OCI-LY7 (cell line): ENCODE measurements around the gene EVI5. TPM values are rescaled to one million over a fixed set of nuclear protein-coding genes. Genes with fewer than 3 reads are reported as not detected.

Source experiments
- BruUV-seq: library from RNA; stranded (reverse); fragments of 400-500 nt; replicated peaks from 2 replicates; lab custom pipeline; 2021; lab: Mats Ljungman, UMichigan
- CTCF ChIA-PET: fragments of 300-600 bp; sonication (Branson Sonifier 250); formaldehyde crosslinking; loops from one replicate; lab custom pipeline; 2022; ENCODE audit warnings: antibody characterized with exemption; ENCODE audit not compliant: unreplicated experiment; lab: Charles Lee
- POLR2A ChIA-PET: fragments of 300-600 bp; sonication (Branson Sonifier 250); formaldehyde crosslinking; loops from one replicate; lab custom pipeline; 2022; ENCODE audit warnings: antibody characterized with exemption; lab: Charles Lee
- DNase-seq: peaks from one replicate; pipeline ENCODE4 v3.0.0-alpha.2; 2015; ENCODE audit warnings: low spot score
- H2AFZ ChIP-seq: fragments of 200-600 bp; sonication (generic), shearing (Covaris generic); 2 replicates; pipeline ENCODE4 v1.6.1; 2014; ENCODE audit warnings: mild to moderate bottlenecking, antibody characterized with exemption, low read length, moderate library complexity
- H3K27ac ChIP-seq: fragments of 200-600 bp; sonication (generic); 2 replicates; pipeline ENCODE4 v1.5.1; 2014; ENCODE audit warnings: mixed run types, low read depth, mild to moderate bottlenecking, moderate library complexity, low read length, inconsistent platforms; ENCODE audit not compliant: poor library complexity, severe bottlenecking
- H3K36me3 ChIP-seq: fragments of 200-600 bp; sonication (generic); 2 replicates; pipeline ENCODE4 v1.6.1; 2014; ENCODE audit warnings: mild to moderate bottlenecking, antibody characterized with exemption, low read length, moderate library complexity, mixed read lengths; ENCODE audit not compliant: insufficient read depth
- H3K4me1 ChIP-seq: fragments of 200-600 bp; sonication (generic); 2 replicates; pipeline ENCODE4 v1.5.1; 2014; ENCODE audit warnings: mild to moderate bottlenecking, low read length; ENCODE audit not compliant: insufficient read depth, poor library complexity, severe bottlenecking
- H3K4me2 ChIP-seq: fragments of 200-600 bp; sonication (generic); 2 replicates; pipeline ENCODE4 v1.6.1; 2014; ENCODE audit warnings: mild to moderate bottlenecking, low read length
- H3K4me3 ChIP-seq: fragments of 200-600 bp; sonication (generic); 2 replicates; pipeline ENCODE4 v1.5.1; 2014; ENCODE audit warnings: mild to moderate bottlenecking, low read depth, low read length; ENCODE audit not compliant: poor library complexity, severe bottlenecking
- H3K79me2 ChIP-seq: fragments of 200-600 bp; sonication (generic); 2 replicates; pipeline ENCODE4 v1.6.1; 2016; ENCODE audit warnings: low read depth, mild to moderate bottlenecking, low read length, moderate library complexity, mixed read lengths; ENCODE audit not compliant: insufficient read depth
- H3K9me2 ChIP-seq: fragments of 200-600 bp; sonication (generic); 2 replicates; pipeline ENCODE4 v1.6.1; 2016; ENCODE audit warnings: mild to moderate bottlenecking, low read length, mixed read lengths; ENCODE audit not compliant: insufficient read depth
- H3K9me3 ChIP-seq: fragments of 200-600 bp; sonication (generic); 2 replicates; pipeline ENCODE4 v1.6.1; 2014; ENCODE audit warnings: mild to moderate bottlenecking, mixed run types, low read length, mixed read lengths
- H4K20me1 ChIP-seq: fragments of 200-600 bp; sonication (generic); 2 replicates; pipeline ENCODE4 v1.6.1; 2014; ENCODE audit warnings: mild to moderate bottlenecking, antibody characterized with exemption, low read length, moderate library complexity, mixed read lengths; ENCODE audit not compliant: insufficient read depth
- CTCF ChIP-seq: fragments of 200-600 bp; sonication (generic); conservative IDR thresholded peaks from 2 replicates; pipeline ENCODE4 v1.5.1; 2014; ENCODE audit warnings: mild to moderate bottlenecking, antibody characterized with exemption, low read length, moderate library complexity, mixed read lengths
- EZH2phosphoT487 ChIP-seq: fragments of 200-600 bp; sonication (generic); IDR thresholded peaks from 2 replicates; pipeline ENCODE4 v1.6.1; 2018; ENCODE audit warnings: low read depth, borderline replicate concordance, mild to moderate bottlenecking, mixed run types, antibody characterized with exemption, low read length, moderate library complexity, mixed read lengths
- intact Hi-C: fragments of 100-400 bp; cut with micrococcal nuclease; formaldehyde crosslinking; loops from one replicate; pipeline ENCODE4 v1.10.0; 2022; ENCODE audit not compliant: unreplicated experiment
- total RNA-seq, 2 experiments: library from RNA; depleted of rRNA in 1 of 2; stranded (reverse); fragments of >200 nt in 1 of 2; shearing (Covaris generic) in 1 of 2; gene quantifications; 2 replicates each; pipeline ENCODE4 v1.2.3, GENCODE V29; 2014 to 2022

The EVI5 gene
- total RNA-seq, 2 experiments from 2014 or later: 15.1 to 27.8 TPM

DNA sequence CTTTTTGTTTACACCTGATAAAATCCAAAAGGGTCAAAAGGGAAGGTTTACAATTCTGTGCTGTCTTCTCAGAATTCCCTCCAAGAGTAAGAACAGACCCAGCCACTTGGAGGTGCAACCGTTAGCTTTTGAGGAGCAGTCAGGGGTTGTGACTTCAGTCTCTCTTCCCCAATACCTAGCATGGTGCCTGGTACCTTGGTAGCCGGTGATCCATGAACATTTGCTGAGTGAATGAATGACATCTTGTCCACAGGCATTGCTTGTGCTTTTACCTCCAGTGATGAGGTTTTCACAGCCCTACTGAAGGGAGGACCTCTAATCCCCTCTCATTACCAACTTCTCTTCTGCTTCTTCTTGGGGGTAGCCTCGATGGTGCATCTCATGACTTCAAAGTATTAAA lies 309.9 kb downstream of the EVI5 start:
- no peaks in the 10 kb centered on the region for H4K20me1 ChIP-seq
- H3K9me2 ChIP-seq: no peaks in the 10 kb centered on the region
- no peak overlapping the region for H2AFZ ChIP-seq
- intact Hi-C loops: no loop called here
- H3K4me3 ChIP-seq: no peak overlapping the region
- peaks cover 13% of the 10 kb centered on the region for H3K4me1 ChIP-seq
- no peak overlapping the region for H3K27ac ChIP-seq
- H3K79me2 ChIP-seq: no peaks in the 10 kb centered on the region
- no peak for DNase-seq
- no peak for TF ChIP-seq EZH2phosphoT487
- TF ChIP-seq CTCF: no peak
- H3K9me3 ChIP-seq: no peaks in the 10 kb centered on the region
- ChIA-PET CTCF (no interaction called here), POLR2A (interaction anchor here (0.5 kb wide), 1 partner anchor 49 kb away, joined by 4 read pairs; no protein-coding TSS in a partner anchor)
- H3K4me2 ChIP-seq: no peak overlapping the region
- no TSS peak for BruUV-seq
- H3K36me3 ChIP-seq: no peaks in the 10 kb centered on the region

DNA sequence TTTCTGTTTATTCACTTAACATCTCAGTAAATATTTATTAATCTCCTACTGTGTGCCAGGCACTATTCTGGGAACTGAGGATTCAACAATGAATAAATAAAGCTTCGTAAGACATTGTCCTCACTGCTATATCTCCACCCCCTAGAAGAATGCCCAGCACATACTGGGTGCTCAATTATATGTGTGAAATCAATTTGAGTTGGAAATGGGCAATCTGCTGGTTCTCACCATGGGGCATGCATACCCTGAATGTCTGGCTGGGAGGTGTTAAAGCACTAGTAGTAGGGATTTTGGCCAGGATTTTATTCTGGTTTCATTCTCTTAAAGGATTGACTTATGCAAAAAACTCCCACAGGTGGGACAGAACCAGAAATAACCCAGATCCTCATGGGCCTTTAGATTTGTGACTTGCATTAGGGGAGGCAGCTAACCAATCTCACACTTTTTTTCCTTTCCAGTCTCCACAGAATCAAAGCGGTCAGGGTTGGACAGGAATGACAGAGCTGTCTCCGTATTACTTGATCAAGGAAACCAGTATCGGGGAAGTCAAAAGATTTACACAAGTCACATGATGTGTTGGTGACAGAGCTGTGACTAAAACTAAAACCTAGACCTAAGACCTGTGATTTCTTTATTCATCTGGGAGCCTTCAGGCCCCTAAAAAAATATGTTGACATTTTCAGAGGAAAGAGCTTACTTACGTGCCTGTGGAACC lies 311.0 kb downstream of the EVI5 start:
- Histone ChIP-seq H3K4me3 (no peak overlapping the region), H3K9me2 (no peaks in the 10 kb centered on the region), H2AFZ (no peak overlapping the region), H3K9me3 (no peaks in the 10 kb centered on the region), H3K36me3 (no peaks in the 10 kb centered on the region), H4K20me1 (no peaks in the 10 kb centered on the region), H3K4me1 (peaks cover 13% of the 10 kb centered on the region), H3K79me2 (no peaks in the 10 kb centered on the region), H3K4me2 (no peak overlapping the region), H3K27ac (no peak overlapping the region)
- ChIA-PET POLR2A (interaction anchor here (0.7 to 1.2 kb wide), 2 partner anchors 15 to 48 kb away, joined by 3 read pairs; no protein-coding TSS in a partner anchor), CTCF (no interaction called here)
- DNase-seq: no peak
- TF ChIP-seq EZH2phosphoT487: no peak
- TF ChIP-seq CTCF: no peak
- no TSS peak for BruUV-seq
- intact Hi-C loops: no loop called here

GRCh38 chr1:92470216-92470615 lies 314.7 kb downstream of the EVI5 start:
- H3K27ac ChIP-seq: no peak overlapping the region
- no peaks in the 10 kb centered on the region for H3K36me3 ChIP-seq
- no TSS peak for BruUV-seq
- no peak overlapping the region for H3K4me3 ChIP-seq
- no peak overlapping the region for H2AFZ ChIP-seq
- CTCF ChIA-PET: no interaction called here
- no peaks in the 10 kb centered on the region for H4K20me1 ChIP-seq
- POLR2A ChIA-PET: interaction anchor here (0.8 kb wide), 1 partner anchor 12 kb away, joined by 3 read pairs; no protein-coding TSS in a partner anchor
- no peaks in the 10 kb centered on the region for H3K4me1 ChIP-seq
- DNase-seq: no peak
- intact Hi-C loops: no loop called here
- no peaks in the 10 kb centered on the region for H3K9me3 ChIP-seq
- H3K79me2 ChIP-seq: no peaks in the 10 kb centered on the region
- no peak for TF ChIP-seq EZH2phosphoT487
- TF ChIP-seq CTCF: no peak
- no peak overlapping the region for H3K4me2 ChIP-seq
- H3K9me2 ChIP-seq: no peaks in the 10 kb centered on the region
